A375 (cell line): ENCODE data around the gene VSTM2A. TPM values are rescaled to one million over a fixed set of nuclear protein-coding genes. Genes with fewer than 3 reads are reported as not detected.

Experiments
- small RNA-seq: library from RNA; depleted of rRNA; stranded (forward); fragments of <200 nt; gene quantifications from one replicate; pipeline ENCODE3, GENCODE V24; 2014
- total RNA-seq: library from RNA; depleted of rRNA; stranded (reverse); fragments of >200 nt; shearing (Covaris generic); gene quantifications from 2 replicates; pipeline ENCODE4 v1.2.3, GENCODE V29; 2014; rRNA removed

The VSTM2A gene, protein sequence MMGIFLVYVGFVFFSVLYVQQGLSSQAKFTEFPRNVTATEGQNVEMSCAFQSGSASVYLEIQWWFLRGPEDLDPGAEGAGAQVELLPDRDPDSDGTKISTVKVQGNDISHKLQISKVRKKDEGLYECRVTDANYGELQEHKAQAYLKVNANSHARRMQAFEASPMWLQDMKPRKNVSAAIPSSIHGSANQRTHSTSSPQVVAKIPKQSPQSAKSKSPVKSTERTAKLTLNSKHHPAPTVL
- 0.88 and 1.5 TPM in 2 replicates for total RNA-seq

GRCh38 chr7:54541669-54542625, at the start of gene VSTM2A:
VSTM2A (plus strand) TSS chr7:54542375; CDS start chr7:54542731, 356 bp downstream.

Small RNA genes lying within 50 kb of the gene (small RNA-seq; reads per million reads assigned to genes)
- not detected for gene RNU6-1125P

Other genes starting within 250 kb of the VSTM2A start
- gene SEC61G, start 216.8 kb downstream of the VSTM2A start, total RNA-seq: 151 and 202 TPM in 2 replicates